Effector memory CD4-positive, alpha-beta T cell (primary cell): Measurements from ENCODE around the gene CACNA2D3.

Experiments used
- DNase-seq, 3 donors: peaks; one replicate each; pipeline ENCODE4 v3.0.0-alpha.2; 2020
- H3K27ac ChIP-seq: 2 replicates; pipeline ENCODE4 v1.7.0; 2013; ENCODE audit warnings: mild to moderate bottlenecking, low read length, moderate library complexity; ENCODE audit not compliant: insufficient read depth, poor library complexity, severe bottlenecking
- H3K27me3 ChIP-seq: replicated peaks from 2 replicates; pipeline ENCODE4 v1.7.0; 2013; ENCODE audit warnings: mild to moderate bottlenecking, low read length; ENCODE audit not compliant: insufficient read depth, control insufficient read depth, poor library complexity, severe bottlenecking
- H3K36me3 ChIP-seq: 2 replicates; pipeline ENCODE4 v1.7.0; 2013; ENCODE audit warnings: mild to moderate bottlenecking, low read length, moderate library complexity; ENCODE audit not compliant: control insufficient read depth, insufficient read depth
- H3K4me1 ChIP-seq: 2 replicates; pipeline ENCODE4 v1.7.0; 2013; ENCODE audit warnings: low read length, mild to moderate bottlenecking; ENCODE audit not compliant: control insufficient read depth, insufficient read depth, poor library complexity, severe bottlenecking
- H3K4me3 ChIP-seq: 2 replicates; pipeline ENCODE4 v1.7.0; 2013; ENCODE audit warnings: low read length, low read depth, mild to moderate bottlenecking; ENCODE audit not compliant: insufficient read depth, poor library complexity, severe bottlenecking
- H3K9me3 ChIP-seq: 2 replicates; pipeline ENCODE4 v1.7.0; 2013; ENCODE audit warnings: mild to moderate bottlenecking, low read length, moderate library complexity; ENCODE audit not compliant: control insufficient read depth

Gene CACNA2D3

DNA sequence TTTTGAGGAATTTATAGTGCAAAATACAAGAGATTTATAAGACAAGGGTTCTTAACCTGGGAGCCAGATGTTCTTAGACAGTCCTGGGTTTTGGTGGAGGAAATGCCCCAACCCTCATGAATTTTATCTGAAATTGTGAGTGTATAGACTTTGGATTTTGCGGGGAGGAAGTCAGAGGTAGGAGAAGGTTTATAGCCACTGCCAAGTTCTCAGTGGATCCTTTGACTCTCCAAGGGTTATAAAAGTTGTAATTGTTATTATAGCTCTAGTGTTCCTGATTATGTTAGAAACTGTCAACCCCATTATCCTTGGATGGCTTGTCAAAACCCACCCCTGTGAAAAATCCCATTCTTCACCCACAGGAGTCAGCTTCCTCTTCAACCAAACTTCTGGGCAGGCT is 621.9 kb downstream of the CACNA2D3 start:
- Histone ChIP-seq H3K27ac (no peak overlapping the region), H3K36me3 (no peaks in the 10 kb centered on the region), H3K4me1 (no peaks in the 10 kb centered on the region), H3K9me3 (no peaks in the 10 kb centered on the region), H3K4me3 (no peak overlapping the region), H3K27me3 (no peaks in the 10 kb centered on the region)
- DNase-seq, result no peak

DNA sequence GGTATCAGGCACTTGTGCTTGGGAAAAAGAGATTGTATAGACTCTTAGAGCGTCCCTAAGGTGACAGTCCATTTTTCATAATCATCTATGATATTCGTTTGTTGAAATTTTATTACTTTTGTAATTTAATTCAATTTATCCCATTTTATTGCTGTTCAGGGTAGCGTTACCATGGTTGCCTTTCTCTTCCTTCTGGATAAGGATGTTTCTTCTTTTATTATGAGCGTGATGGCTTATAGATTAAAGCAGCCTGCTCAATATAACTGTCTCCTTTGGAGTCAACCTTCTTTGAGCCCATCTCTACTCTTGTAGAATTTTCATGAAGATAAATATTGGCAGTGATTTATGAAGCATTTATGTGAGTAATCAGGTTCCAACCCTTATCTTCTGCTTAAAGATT is 623.5 kb downstream of the CACNA2D3 start:
- Histone ChIP-seq H3K27me3 (no peaks in the 10 kb centered on the region), H3K27ac (no peak overlapping the region), H3K4me3 (no peak overlapping the region), H3K9me3 (no peaks in the 10 kb centered on the region), H3K36me3 (no peaks in the 10 kb centered on the region), H3K4me1 (no peaks in the 10 kb centered on the region)
- DNase-seq, result no peak

DNA sequence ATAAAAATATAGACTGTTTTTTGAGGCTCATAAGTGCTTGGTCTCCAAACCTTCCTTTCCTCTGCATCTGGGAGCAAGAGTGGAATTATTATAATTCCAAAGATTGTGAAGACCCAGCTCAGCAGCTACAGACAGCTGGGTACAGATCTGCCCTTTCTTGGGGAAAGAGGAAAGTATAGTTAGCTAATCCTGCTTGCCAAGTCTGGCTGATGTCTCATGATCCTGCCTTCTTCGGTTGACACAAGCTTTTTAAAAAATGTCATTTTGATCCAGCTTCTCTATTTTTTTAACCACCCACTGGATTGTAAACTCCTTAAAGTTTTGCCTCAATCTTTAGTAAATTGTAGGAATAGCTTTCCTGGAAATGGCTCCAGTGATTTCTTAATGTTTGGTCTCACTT is 624.4 kb downstream of the CACNA2D3 start:
- Histone ChIP-seq H3K27ac (no peak overlapping the region), H3K9me3 (no peaks in the 10 kb centered on the region), H3K4me1 (no peaks in the 10 kb centered on the region), H3K36me3 (no peaks in the 10 kb centered on the region), H3K27me3 (no peaks in the 10 kb centered on the region), H3K4me3 (no peak overlapping the region)
- DNase-seq, result no peak

DNA sequence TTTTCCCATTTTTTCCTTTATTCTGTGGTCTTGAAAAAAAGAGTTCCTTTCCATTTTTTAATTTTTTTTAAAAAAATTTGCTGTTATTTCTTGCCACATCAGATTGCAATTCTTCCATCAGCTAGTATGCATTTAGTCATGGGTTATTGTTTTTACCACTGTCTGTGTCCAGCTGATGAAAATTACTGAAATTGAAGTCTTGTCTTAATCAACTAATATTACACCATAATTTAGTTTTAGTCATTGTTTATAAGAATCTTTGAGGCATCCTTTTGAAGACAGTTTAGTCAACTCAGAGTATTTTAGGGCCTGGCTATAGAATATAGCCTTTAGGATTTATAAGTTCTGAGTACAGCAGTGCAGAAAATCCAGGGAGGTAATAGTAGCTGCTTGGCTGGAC is 633.4 kb downstream of the CACNA2D3 start:
- H3K36me3 ChIP-seq, result no peaks in the 10 kb centered on the region
- no peaks in the 10 kb centered on the region for H3K27me3 ChIP-seq
- H3K27ac ChIP-seq, result no peak overlapping the region
- no peak overlapping the region for H3K4me3 ChIP-seq
- no peaks in the 10 kb centered on the region for H3K9me3 ChIP-seq
- no peak for DNase-seq
- no peaks in the 10 kb centered on the region for H3K4me1 ChIP-seq

DNA sequence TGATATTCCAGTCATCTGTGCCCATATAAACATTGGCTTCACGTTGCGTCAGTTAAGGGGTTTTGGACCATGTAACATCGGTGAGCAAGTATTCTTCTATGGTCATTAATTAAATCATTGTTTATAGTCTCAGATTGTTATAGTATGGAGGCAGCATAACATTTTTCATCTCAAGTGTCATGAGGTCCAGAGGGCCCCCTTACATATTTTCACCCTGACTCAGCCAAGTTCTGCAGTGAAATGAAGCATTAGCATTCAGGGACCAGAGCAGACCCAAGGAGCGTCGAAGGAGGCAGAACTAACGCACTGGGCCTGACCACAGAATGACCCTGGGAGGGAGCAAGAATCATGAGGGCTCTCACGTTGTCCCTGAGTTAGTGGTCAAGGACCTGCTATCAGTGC is 634.0 kb downstream of the CACNA2D3 start:
- H3K36me3 ChIP-seq, result no peaks in the 10 kb centered on the region
- H3K27me3 ChIP-seq, result no peaks in the 10 kb centered on the region
- DNase-seq, result no peak

DNA sequence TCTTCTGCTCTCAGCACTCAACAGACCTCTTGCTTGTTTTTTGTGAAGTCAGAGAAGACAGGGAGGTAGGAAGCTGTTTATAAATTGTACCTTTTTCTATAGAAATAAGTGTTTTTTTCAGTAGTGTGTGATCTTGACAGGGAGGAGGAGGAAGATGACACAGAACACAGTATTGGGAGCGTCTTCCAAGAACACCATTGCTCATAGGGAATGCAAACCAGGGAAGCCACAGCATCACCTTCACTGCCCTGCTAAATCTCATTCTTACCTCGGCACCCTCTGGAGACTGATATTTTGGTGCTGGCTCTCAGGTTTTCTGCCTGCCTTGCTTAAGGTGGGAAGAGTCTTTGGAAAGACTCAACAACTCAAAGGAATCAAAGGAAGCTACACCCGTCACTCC is 636.1 kb downstream of the CACNA2D3 start:
- Histone ChIP-seq H3K9me3 (no peaks in the 10 kb centered on the region), H3K4me1 (no peaks in the 10 kb centered on the region), H3K36me3 (no peaks in the 10 kb centered on the region), H3K27ac (no peak overlapping the region), H3K27me3 (no peaks in the 10 kb centered on the region), H3K4me3 (no peak overlapping the region)
- no peak for DNase-seq

More for the DNA sequence above, 634.0 kb downstream of the CACNA2D3 start:
- Histone ChIP-seq H3K4me1 (no peaks in the 10 kb centered on the region), H3K4me3 (no peak overlapping the region), H3K9me3 (no peaks in the 10 kb centered on the region), H3K27ac (no peak overlapping the region)

DNA sequence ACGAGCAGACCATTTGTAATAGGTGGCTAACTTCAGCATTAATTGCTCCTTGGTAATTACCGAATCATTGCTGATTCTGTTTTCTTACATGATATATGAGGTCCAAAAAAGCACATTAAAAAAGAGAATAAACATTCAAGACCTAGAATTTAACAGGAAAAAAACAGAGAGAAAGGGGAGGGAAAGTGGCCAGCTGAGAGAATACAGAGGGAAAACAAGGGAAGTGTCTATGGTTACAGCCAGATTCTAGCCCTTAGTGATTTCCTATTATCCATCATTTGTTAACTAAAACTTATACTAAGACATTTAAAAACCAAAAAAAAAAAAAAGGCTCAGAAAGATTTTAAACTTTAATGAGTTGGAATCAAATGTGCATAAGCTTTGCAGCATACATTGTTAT is 636.8 kb downstream of the CACNA2D3 start:
- Histone ChIP-seq H3K27ac (no peak overlapping the region), H3K4me3 (no peak overlapping the region), H3K9me3 (no peaks in the 10 kb centered on the region), H3K36me3 (no peaks in the 10 kb centered on the region), H3K27me3 (no peaks in the 10 kb centered on the region), H3K4me1 (no peaks in the 10 kb centered on the region)
- DNase-seq, result no peak

DNA sequence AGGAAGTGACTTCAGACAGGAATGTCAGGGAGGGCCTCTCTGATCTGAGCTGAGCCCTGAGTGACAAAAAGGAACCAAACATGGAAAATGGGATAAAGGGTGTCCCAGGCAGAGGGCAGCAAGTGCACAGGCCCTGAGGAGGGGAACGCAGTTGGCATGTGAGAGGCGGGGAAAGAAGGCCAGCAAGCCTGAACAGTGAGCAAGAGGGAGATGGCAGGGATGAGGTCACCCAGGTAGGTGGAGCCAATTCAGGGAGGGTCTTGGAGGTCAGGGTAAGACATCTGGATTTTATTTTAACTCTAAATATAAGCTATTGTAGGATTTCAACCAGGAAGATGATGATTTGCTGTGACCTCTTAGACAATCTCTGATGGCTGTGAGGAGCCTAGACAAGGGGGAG is 637.8 kb downstream of the CACNA2D3 start:
- H3K9me3 ChIP-seq, result no peaks in the 10 kb centered on the region
- H3K27me3 ChIP-seq, result no peaks in the 10 kb centered on the region
- H3K4me3 ChIP-seq, result no peak overlapping the region
- H3K4me1 ChIP-seq, result no peaks in the 10 kb centered on the region
- no peak overlapping the region for H3K27ac ChIP-seq
- DNase-seq, result no peak
- H3K36me3 ChIP-seq, result no peaks in the 10 kb centered on the region

DNA sequence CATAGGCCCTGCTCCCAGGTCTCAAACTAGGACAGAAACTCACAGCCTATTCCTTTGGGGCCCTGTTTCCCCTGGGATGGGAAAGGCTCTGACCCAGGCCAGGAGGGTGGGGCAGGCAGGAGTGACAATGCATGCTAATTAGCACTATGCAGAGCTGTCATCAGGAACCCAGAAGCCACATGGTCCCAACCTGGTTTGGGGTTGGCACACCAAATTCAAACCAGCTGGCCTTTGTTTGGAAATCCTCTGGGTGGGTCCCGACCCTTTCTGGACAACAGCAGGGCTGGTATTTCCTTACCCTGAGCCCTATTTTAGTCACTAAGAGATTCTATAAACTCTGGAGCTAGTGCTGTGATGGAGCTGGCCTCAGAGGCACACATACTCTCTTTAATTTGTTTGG is 639.3 kb downstream of the CACNA2D3 start:
- no peaks in the 10 kb centered on the region for H3K9me3 ChIP-seq
- no peak overlapping the region for H3K4me3 ChIP-seq
- H3K4me1 ChIP-seq, result no peaks in the 10 kb centered on the region
- no peaks in the 10 kb centered on the region for H3K27me3 ChIP-seq
- H3K27ac ChIP-seq, result no peak overlapping the region
- no peaks in the 10 kb centered on the region for H3K36me3 ChIP-seq
- DNase-seq, result no peak

DNA sequence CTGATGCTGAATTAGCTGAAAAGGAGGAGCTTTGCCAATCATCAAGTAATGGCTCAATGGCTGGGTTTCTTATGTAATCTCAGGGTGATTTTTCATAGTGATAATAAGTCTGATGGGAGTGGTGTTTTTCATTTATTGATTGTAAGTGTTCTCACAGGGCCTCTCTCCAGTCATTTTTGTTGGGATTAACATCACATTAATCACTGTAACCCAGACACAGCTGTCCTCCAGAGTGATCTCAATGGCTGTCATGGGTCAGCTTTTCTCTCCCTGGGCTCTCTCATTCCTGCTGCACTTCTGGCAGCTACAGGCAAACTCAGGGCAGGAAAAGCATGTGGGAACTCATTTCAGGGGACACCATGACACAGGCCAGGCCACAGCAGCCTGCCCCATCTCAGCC is 642.6 kb downstream of the CACNA2D3 start:
- H3K4me3 ChIP-seq, result no peak overlapping the region
- no peak overlapping the region for H3K27ac ChIP-seq
- no peaks in the 10 kb centered on the region for H3K4me1 ChIP-seq
- no peaks in the 10 kb centered on the region for H3K9me3 ChIP-seq
- DNase-seq, result no peak
- H3K36me3 ChIP-seq, result no peaks in the 10 kb centered on the region
- no peaks in the 10 kb centered on the region for H3K27me3 ChIP-seq

DNA sequence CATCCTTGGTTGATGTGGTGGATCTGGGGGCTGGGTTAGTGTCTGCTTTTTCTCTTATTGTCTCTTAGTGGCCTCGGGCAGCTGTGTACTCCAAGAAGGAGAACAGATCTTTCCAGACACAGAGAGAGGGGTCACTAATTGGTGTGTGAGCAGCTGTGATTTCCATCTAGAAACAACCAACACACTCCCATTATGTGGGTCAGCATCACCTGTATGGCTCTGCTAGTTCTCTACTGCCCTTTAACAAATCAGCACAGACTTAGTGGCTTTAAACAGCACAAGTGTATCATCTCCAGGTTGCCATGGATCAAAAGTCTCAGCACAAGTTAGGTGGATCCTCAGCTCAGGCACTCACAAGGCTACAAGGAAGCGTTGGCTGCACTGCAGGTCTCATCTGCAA is 648.7 kb downstream of the CACNA2D3 start:
- no peaks in the 10 kb centered on the region for H3K4me1 ChIP-seq
- H3K36me3 ChIP-seq, result no peaks in the 10 kb centered on the region
- no peak overlapping the region for H3K4me3 ChIP-seq
- H3K27me3 ChIP-seq, result no peaks in the 10 kb centered on the region
- no peak for DNase-seq
- no peak overlapping the region for H3K27ac ChIP-seq
- H3K9me3 ChIP-seq, result no peaks in the 10 kb centered on the region
